Left ventricle myocardium inferior (tissue), 1 donor: ENCODE data around the gene PRKCE. TPM values are rescaled to one million over a fixed set of nuclear protein-coding genes. Genes with fewer than 3 reads are reported as not detected.

Experiments
- DNase-seq: peaks from one replicate; pipeline ENCODE4 v3.0.0-alpha.2; 2020
- H3K27ac ChIP-seq: fragments of 200-600 bp; replicated peaks from 2 replicates; pipeline ENCODE4 v1.8.0; 2021
- H3K27me3 ChIP-seq: fragments of 200-600 bp; 2 replicates; pipeline ENCODE4 v1.8.0; 2021; ENCODE audit warnings: low read depth
- H3K36me3 ChIP-seq: fragments of 200-600 bp; 2 replicates; pipeline ENCODE4 v1.8.0; 2021
- H3K4me1 ChIP-seq: fragments of 200-600 bp; 2 replicates; pipeline ENCODE4 v1.8.0; 2021
- H3K4me3 ChIP-seq: fragments of 200-600 bp; 2 replicates; pipeline ENCODE4 v1.8.0; 2021; ENCODE audit warnings: mild to moderate bottlenecking, moderate library complexity
- H3K9me3 ChIP-seq: fragments of 200-600 bp; replicated peaks from 2 replicates; pipeline ENCODE4 v1.8.0; 2021
- intact Hi-C: fragments of 100-400 bp; cut with micrococcal nuclease; formaldehyde crosslinking; loops from one replicate; pipeline ENCODE4 v1.11.0; 2022
- total RNA-seq: library from RNA; stranded (reverse); fragmentation: NEBNext Ultra II Directional; extraction: Animal tissue kit (Norgen Biotek cat#: 25700); gene quantifications from one replicate; pipeline ENCODE4 v1.2.1, GENCODE V29; 2021
- TF ChIP-seq, protein P1 (sequence below): fragments of 200-600 bp; IDR thresholded peaks from 2 replicates; pipeline ENCODE4 v1.8.0; 2021; ENCODE audit warnings: antibody characterized with exemption, mild to moderate bottlenecking, borderline replicate concordance
- donor health status: DM: no; HTN: yes; CAD: no; lungs with severe emphysema.

Gene PRKCE
- total RNA-seq, 1 donor from 2014 or later = 14.7 TPM

GRCh38 chr2:46077522-46078107 is 426.1 kb downstream of the PRKCE start:
- peaks cover 36% of the 10 kb centered on the region for H3K4me1 ChIP-seq
- H3K36me3 ChIP-seq = no peaks in the 10 kb centered on the region
- no peaks in the 10 kb centered on the region for H3K27me3 ChIP-seq
- intact Hi-C loops = no loop called here
- H3K27ac ChIP-seq = no peak overlapping the region
- TF ChIP-seq, protein P1, sequence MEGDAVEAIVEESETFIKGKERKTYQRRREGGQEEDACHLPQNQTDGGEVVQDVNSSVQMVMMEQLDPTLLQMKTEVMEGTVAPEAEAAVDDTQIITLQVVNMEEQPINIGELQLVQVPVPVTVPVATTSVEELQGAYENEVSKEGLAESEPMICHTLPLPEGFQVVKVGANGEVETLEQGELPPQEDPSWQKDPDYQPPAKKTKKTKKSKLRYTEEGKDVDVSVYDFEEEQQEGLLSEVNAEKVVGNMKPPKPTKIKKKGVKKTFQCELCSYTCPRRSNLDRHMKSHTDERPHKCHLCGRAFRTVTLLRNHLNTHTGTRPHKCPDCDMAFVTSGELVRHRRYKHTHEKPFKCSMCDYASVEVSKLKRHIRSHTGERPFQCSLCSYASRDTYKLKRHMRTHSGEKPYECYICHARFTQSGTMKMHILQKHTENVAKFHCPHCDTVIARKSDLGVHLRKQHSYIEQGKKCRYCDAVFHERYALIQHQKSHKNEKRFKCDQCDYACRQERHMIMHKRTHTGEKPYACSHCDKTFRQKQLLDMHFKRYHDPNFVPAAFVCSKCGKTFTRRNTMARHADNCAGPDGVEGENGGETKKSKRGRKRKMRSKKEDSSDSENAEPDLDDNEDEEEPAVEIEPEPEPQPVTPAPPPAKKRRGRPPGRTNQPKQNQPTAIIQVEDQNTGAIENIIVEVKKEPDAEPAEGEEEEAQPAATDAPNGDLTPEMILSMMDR = no peak
- no peak for DNase-seq
- no peak overlapping the region for H3K4me3 ChIP-seq
- no peaks in the 10 kb centered on the region for H3K9me3 ChIP-seq

DNA sequence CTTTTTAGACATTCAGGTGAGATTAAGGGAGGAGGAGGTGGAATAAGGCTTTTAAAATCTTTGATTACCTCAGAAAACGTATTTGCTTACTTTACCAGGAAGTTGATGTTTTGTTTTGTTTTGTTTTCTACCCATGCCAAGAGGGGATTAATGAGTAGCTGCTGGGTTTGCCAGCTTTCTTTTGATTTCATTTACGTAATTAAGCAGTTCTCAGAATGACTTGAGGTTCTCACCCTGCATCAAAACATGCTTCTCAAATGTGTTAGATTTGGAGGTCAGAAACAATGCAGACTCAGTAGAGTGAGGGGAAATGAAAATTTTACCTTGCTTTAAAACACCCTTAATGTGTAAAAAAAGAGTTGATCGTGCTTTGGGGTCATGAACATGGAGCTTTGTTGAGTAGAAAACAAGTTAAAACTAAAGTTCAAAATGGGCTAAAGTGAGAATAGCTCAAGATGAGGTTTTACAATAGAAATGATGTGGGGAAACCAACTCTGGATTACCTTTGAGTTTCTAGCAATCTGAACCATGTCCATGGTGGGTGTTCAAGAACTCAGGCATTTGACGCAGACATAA is 428.6 kb downstream of the PRKCE start:
- H3K27ac ChIP-seq = no peak overlapping the region
- H3K9me3 ChIP-seq = no peaks in the 10 kb centered on the region
- H3K36me3 ChIP-seq = no peaks in the 10 kb centered on the region
- H3K27me3 ChIP-seq = no peaks in the 10 kb centered on the region
- intact Hi-C loops = no loop called here
- DNase-seq = no peak
- H3K4me3 ChIP-seq = no peak overlapping the region
- H3K4me1 ChIP-seq = peaks cover 20% of the 10 kb centered on the region
- TF ChIP-seq, protein P1 = no peak

DNA sequence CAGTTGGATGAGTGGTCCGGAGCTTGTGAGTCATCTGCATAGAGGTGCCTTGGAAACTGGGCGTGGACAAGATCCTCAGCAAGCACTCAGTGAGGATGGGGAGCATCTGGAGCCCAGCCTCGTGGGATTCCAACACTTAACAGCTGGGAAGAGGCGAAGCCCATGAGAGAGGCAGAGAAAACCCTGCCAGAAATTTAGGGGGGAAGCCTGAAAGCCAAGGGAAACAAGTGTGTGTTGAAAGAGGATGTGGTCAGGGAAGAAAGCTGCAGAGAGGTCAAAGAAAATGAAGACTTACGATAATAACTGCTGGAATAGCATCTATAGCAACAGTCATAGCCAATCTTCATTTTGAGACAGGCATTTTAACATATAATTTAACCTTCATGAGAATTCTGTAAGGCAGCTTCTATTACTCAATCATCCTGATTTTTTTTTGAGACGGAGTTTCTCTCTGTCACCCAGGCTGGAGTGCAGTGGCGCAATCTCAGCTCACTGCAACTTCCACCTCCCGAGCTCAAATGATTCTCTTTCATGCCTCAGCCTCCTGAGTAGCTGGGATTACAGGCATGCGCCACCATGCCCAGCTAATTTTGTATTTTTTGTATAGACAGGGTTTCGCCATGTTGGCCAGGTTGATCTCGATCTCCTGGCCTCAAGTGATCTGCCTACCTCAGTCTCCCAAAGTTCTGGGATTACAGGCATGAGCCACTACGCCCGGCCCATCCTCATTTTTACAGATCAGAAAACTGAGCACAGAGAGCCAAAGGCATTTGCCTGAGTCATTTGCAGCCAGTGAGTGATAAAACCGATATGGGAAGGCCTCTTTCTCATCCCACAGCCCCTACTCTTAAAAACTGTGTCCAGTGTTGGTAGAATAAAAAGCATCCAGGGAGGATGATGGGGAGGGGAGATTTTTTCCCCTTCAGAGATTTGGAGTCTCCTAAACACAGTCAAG is 431.3 kb downstream of the PRKCE start:
- peak; percentile 71 for DNase-seq
- H3K36me3 ChIP-seq = peaks cover 2% of the 10 kb centered on the region
- no peak overlapping the region for H3K4me3 ChIP-seq
- no peaks in the 10 kb centered on the region for H3K27me3 ChIP-seq
- intact Hi-C loops = no loop called here
- TF ChIP-seq, protein P1 = no peak
- H3K4me1 ChIP-seq = peaks cover 21% of the 10 kb centered on the region
- H3K9me3 ChIP-seq = no peaks in the 10 kb centered on the region
- H3K27ac ChIP-seq = peak overlapping the region; percentile 66

GRCh38 chr2:46086578-46087070 is 435.1 kb downstream of the PRKCE start:
- DNase-seq = no peak
- H3K4me1 ChIP-seq = peaks cover 33% of the 10 kb centered on the region
- H3K27ac ChIP-seq = peak overlapping the region; percentile 24
- intact Hi-C loops = no loop called here
- no peaks in the 10 kb centered on the region for H3K9me3 ChIP-seq
- no peaks in the 10 kb centered on the region for H3K27me3 ChIP-seq
- no peak overlapping the region for H3K4me3 ChIP-seq
- H3K36me3 ChIP-seq = peaks cover 16% of the 10 kb centered on the region
- TF ChIP-seq, protein P1 = no peak

- Histone ChIP-seq H3K36me3 (peaks cover 16% of the 10 kb centered on the region), H3K9me3 (no peaks in the 10 kb centered on the region), H3K4me3 (no peak overlapping the region), H3K27ac (peak overlapping the region; percentile 24), H3K4me1 (peaks cover 42% of the 10 kb centered on the region), H3K27me3 (no peaks in the 10 kb centered on the region)
- intact Hi-C loops = no loop called here
- DNase-seq = no peak
- TF ChIP-seq, protein P1 = no peak
Measured at GRCh38 chr2:46087492-46087891, 436.0 kb downstream of the PRKCE start.
